ENCODE results near the gene LMAN2. TPM values are rescaled to one million over a fixed set of nuclear protein-coding genes. Genes with fewer than 3 reads are reported as not detected.
A peak's percentile ranks its signal among the peaks of the same experiment; 100 is the strongest.
"Not testable (repeated sequence)": the region's sequence is repeated elsewhere in the genome, so short reads cannot be mapped to it uniquely, and the experiment has no call there.

Gene LMAN2
- total RNA-seq, 1 donor from 2014 or later, result 155 TPM

DNA sequence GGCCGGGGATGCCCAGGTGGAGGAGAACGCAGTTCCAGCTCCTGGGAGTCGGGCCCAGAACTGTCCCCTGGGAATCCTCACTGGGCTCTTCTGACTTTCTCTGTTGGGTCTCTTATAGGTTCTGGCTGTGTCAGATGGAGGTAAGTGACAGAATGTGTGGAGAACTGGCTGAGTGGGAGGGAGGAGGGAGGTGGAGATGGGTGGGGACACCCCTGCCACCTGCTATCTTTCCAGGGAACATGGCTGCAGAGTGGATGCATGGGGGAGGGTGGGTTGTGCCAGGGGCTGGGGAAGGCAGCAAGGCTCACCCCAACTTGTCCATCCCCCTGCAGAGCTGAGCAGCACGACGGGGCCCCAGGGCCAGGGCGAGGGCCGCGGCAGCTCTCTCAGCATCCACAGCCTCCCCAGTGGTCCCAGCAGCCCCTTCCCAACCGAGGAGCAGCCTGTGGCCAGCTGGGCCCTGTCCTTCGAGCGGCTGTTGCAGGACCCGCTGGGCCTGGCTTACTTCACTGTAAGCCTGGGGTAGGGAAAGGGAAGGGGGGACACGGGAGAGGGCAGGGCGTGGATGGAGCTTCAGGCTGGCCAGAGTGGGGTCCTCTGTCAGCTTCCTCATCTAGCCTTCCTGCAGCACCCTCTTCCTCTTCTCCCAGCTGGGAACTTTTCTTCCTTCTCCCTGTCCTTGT, 14.5 kb upstream of the LMAN2 start:
- no peak for DNase-seq (ENCODE audit: low read depth)

DNA sequence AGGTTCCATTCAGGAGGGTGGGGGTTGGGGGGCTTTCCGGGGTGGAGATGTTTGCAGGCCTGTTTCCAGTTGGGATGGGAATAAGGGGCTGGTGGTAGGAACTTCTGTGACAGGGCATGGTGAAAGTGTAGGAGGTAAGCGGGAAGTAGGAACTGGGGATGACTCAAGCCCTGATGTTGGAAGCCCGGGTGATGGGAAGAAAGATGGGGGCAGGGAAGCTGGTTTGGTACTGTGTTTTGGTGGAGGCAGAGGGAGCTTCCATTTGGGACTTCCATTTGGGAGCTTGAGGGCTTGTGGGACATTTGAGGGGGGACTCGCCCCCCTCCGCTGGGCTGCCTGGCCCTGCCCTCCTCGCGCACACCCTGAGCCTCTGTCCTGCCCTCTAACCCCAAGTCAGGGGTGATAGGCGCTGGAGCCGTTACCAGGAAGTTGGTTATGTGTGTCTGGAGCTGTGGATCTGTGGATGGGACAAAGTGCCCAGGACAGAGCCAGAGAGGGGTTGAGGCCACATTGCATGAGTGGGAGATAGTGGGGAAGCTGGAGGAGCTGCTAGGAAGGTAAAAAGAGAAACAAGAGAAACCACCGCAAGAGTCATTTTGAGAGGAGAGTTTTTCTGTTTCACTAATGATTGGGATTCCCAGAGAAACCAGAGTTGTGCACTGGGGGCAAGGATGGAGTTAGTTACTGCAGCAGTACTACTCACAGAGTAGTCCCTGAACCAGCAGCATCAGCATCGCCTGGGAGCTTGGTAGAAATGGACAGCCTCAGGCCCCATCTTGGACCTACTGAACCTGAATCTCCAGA, 12.9 kb upstream of the LMAN2 start:
- DNase-seq (ENCODE audit: low read depth), result no peak

DNA sequence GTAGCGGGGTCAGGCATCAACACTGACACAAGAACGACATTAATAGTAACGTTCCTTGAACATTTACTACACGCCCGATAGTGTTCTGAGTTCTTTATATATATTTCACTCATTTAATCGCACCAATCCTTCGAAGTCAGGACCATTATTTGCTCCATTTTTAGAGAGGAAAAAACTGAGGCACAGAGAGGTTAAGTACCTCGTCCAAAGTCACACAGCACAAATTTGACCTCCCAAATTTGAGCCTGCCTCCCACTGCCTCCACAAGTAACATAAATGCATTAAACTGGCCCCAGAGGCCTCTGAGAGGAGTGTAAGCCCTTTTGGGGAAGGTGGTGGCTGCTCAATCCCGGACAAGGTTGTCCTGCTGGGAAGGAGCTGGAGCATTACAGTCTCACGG, 12.1 kb upstream of the LMAN2 start:
- no peak for DNase-seq (ENCODE audit: low read depth)

DNA sequence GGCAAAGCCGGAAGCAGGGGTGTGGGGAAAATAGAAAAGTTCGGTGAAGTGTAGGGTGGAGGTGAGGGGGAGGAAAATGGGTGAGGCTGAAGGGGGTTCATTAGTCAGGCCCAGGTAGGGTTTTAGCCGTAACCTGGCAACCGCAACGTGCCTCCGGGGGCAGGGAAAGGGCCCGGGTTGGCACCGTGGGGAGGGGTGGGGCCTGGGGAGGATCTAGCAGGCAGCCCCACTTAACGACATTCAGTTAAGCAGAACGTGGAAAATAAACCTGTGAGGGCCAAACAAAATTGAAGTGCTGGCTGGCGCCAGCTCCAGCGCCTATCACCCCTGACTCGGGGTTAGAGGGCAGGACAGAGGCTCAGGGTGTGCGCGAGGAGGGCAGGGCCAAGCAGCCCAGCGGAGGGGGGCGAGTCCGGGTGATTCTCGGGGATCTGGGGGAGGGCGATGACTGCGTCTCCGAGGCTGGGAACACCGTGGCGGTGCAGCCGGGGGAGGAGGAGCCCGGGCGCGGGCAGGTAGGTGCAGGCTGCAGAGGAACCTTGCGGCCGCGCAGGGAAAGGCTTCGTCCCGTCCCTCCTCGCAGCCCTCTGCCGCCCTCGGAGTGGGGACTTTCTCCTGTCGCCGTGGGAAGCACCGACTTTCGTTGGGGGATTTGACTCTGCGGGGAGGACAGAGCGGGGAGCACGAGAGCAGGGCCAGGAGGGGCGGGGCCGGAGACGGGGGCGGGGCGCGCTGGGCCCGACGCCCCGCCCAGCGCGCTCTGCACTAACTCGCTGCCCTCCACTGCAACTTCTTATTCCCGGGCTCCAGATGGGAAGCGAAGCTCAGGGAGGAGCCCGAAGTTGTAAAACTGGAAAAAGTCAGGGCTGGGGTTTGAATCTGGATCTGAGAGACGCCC, 11.4 kb upstream of the LMAN2 start:
- DNase-seq (ENCODE audit: low read depth), result peak; percentile 14

DNA sequence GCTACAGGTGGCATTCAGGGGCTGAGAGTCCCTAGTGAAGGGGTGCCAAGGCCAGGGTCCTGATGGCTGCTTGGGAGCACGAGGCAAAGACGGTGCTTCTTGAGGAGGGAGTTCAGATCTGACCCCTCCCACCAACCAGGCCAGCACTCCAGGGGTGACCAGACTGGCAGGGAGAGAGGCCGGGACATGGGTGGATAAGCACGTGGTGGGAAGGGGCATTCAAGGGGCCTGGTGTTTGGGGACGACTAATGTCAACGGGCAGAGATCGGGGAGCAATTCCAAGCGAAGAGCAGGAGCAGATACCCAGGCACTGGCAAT, 10.8 kb upstream of the LMAN2 start:
- no peak for DNase-seq (ENCODE audit: low read depth)

DNA sequence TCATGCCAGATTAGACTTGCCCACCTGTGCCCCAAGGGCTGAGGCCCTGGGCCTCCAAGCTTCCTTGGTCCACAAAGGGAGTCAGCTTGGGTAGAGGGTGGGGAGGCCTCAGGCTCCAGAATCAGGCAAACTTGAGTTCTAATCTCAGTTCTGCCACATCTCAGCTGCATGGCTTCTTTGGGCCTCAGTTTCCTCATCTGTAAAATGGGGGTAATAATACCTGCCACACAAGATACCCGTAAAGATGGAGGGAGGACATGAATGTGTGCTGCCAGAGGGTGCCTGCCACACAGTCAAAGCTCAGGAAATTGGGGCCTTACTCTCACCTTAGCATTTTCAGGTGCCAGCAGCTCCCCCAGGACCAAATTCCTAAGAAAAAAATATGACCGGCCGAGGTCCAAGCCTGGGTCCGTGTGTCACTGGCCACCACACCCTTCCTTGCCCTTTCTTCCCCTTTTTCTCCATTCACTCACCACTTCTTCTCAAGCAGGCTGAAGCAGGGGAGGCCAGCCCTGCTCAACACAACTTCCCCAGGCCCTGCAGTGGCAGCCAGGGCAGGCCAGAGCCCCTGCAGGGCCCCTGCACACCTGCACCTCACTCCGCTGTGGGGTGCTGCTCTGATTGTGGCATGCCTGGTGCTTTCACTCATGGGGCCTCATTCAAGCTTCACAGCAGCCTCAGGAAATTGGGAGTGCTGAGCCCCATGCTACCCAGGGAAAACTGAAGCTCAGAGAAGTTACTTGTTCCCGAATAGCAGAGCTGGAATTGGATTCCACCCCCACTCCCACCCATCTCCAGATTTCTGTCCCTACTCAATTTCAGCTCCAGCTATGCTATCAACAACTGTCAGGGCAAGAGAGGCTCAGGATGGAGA, 10.2 kb upstream of the LMAN2 start:
- no peak for DNase-seq (ENCODE audit: low read depth)

DNA sequence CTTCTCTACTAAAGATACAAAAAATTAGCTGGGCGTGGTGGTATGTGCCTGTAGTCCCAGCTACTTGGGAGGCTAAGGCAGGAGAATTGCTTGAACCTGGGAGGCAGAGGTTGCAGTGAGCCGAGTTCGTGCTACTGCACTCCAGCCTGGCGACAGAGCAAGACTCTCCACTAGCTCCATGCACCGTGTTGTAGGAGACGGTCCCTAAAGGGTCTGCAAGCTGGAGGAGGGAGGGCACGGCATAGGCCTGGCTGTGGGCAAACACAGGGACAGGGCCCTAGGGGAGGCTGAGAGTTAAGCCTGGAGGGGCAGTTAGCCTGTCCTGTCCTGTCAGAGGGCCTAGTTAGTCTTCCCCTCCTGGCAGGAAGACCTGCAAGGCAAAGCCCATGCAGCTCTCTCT, 9.3 kb upstream of the LMAN2 start:
- DNase-seq (ENCODE audit: low read depth), result not testable (repeated sequence)

DNA sequence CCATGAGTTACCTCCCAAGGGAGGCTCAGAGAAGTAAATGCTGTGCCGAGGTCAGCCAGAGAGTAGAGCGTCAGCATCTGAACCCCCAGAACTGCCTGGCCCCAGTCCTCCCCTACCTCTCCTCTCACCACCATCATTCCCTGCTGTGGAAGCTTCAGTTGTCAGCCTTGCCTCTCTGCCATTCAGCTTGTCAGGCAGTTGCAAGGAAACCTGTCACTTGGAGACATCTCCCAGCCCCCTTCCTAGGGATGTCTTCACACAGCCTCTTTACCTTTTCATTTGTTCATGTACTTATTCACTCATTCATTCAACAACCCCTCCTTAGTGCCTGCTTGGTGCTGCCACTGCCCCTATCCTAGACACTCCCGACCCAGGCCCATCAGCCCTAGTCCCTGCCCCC, 8.4 kb upstream of the LMAN2 start:
- DNase-seq (ENCODE audit: low read depth), result no peak

DNA sequence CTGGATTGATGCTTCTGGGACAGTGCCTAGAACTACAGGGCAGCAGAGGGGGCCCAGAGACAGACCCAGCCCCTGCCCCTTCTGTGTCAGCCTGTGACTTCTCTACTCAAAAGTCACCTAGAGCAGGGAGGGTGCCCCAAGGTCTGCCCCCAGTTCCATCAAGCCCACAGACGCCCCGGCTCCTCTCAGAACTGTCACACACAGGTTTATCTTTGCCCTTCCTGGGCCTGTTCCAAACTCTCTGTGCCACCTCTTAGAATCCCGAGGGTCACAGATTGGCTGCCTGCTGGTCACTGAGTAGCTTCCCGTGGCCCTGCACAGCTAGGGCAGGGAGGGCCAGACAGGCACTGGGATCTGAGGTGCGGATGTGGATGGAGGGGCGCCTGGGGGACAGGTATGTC, 8.0 kb upstream of the LMAN2 start:
- DNase-seq (ENCODE audit: low read depth), result no peak

DNA sequence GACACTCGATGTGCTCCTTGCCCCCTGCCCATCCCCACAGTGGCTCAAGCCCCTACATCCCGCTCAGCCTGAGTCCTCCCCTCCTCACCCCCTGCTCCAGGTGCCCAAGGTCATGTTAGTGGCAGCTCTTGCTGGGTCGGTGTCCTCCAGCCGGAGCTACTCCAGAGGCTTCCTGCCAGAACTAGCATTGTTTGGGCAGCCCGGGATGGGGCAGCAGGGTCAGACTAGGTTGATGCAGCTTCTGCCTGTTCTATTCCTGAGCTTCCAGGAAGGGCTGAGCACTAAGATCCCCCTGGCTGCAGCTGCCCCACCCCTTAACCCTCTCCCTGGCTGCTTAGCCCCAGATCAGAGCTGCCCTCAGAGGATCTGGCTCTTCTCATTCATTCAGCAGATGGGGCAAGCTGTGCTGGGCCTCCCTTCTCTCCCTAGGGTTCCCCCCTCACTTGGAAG, 6.9 kb upstream of the LMAN2 start:
- DNase-seq (ENCODE audit: low read depth), result no peak

DNA sequence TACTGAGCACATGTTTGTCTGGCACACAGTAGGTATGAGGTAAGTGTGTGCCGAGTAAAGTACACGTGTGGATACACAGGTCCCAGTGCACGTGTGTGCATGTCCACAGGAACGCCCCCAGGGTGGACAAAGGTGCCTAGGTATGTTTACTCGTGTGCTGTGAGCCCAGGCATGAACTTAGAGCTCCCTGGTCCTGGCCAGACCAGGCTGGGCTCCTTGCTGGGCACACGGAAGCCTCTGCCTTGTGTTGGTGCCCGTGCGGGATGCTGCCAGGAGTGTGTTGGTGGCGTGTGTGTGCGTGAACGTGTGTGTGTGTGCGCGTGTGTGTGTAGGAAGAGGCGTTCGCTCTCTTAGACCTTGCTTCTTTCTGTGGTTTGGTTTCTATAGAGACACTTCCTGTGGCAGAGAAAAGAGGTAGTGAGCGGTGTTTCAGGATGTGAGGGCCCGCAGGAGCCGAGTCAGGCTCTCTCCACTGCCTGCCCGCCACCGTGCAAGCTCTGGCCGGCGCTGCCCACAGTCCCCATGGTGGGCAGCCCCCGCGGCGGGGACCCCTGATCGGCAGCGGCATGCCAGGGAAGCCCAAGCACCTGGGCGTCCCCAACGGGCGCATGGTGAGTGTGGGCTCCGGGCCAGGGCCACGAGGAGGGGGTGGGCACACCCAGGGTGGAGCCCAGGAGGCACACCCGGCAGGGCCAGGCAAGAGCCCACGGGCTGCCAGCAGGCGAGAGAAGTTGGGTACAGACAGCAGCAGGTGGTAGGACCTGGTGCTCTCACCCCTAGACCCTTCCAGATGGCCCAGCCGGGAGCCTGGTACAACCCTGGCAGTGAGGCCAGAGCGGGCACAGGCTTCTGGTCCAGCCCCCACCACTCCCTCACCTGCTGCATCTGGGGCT, 6.2 kb upstream of the LMAN2 start, which contains the start of gene RGS14:
Gene RGS14, plus strand, starts transcription at position 466 of the 893 bp plus-strand sequence. Its CDS starts 101 bp downstream, at position 567.
- DNase-seq (ENCODE audit: low read depth), result peak; percentile 60

DNA sequence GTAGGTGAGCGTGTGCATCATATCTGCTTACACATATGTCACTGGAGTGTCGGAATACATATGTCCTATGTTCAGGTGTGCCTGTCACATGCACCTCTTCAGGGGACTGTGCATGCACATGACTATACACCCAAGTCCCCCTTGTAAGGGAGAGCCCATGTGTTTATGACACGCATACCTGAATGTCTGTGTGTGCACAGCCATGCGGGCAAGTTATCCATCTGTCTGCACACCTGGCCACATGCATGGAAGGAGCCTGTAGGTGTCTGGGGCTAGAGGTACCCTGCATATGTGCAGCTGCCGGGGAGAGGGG, 5.6 kb upstream of the LMAN2 start:
- no peak for DNase-seq (ENCODE audit: low read depth)

DNA sequence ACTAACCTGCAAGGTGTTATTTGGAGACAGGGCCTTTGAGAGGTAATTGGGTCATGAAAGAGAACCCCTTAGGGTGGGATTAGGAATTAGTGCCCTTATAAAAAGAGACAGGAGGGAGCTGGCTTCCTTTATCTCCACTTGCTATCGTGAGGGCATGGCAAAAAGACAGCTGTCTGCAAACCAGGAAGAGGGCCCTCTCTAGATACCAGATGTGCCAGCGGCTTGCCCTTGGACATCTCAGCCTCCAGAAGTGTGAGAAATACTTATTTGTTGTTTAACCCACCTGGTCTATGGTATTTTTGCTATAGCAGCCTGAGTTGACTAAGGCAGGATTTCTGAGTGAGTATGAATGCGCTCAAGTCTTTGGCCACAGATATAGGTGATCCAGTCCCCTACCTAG, 5.3 kb upstream of the LMAN2 start:
- no peak for DNase-seq (ENCODE audit: low read depth)

DNA sequence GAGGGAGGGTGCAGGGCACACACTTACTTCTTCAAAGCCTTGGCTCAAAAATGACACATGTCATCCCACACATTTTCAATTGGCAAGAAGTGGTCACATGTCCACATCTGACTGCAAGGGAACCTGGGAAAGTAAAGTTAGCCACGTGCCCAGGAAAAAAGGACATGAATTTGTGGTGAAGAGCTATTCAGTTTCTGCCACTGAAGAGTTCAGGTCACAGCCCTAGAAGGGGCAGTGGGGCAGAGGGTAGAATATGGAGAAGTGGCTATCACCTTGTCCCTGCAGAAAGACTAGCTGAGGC, 4.3 kb upstream of the LMAN2 start:
- DNase-seq (ENCODE audit: low read depth), result no peak

DNA sequence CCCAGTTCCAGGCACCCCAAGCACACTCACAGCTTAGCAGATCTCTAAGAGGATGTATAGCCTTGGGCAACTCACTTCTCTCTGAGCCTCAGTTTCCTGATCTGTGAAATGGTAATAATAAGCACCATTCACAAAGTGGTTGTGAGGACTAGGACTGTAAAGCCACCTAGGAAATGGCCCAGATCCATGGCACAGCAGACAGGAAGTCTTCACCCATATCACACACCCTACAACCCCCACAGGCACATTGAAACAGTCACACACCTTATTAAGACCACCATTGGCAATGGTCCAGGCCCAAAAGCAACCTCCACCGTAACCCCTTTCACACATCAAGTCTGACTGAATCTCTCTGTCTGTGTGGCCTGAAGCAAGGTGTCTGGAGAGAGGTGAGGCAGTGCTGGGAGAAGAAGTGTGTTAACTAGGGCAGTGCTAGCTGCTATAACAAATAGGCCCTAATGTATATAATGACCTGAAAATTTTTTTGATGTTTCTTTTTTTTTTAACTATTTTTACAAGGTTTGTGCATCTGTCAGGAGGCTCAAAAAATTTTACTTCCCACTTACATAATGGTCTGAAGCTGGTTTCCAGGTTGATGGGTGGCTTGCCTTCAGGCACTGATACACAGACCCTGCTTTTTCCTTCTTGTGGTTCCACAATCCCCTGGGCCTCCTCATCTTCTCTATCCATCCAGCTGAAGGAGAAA, 3.8 kb upstream of the LMAN2 start:
- no peak for DNase-seq (ENCODE audit: low read depth)

DNA sequence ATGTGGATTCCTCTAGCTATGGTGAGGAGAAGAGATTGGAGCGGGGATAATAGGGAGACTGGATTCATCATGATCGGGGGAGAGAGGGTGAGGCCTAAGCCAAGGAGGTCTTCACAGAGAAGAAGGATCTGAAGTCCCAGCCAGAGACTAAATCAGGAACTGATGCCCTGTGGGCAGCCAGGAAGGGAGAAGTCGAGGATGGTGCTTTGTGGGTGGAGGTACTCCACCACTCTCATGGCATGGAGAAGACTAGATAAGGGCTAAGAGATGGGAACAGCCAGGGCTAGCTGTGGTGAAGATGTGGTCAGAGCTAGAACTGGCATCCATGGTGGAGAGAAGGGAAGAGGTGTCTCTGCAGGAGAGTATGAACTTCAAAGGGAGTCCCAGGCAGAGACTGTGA, 3.2 kb upstream of the LMAN2 start:
- DNase-seq (ENCODE audit: low read depth), result no peak

DNA sequence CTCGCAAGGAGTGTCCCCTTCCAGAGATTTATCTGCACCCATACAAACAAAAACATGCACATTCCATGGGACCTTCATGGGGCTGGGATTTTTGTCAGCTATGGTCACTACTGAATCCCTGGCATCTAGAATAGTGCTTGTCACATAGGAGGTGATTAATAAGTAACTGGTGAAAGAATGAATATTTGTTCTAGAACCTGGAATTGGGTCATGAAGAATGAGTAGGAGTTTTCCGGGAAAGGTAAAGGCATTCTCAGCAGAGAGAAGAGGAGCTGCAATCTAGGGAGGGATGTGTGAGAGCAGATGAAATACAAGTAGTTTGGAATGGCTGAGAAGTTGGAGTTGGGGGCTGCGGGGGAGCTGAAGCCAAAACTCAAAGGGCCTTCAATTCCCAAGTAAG, 2.8 kb upstream of the LMAN2 start:
- no peak for DNase-seq (ENCODE audit: low read depth)

DNA sequence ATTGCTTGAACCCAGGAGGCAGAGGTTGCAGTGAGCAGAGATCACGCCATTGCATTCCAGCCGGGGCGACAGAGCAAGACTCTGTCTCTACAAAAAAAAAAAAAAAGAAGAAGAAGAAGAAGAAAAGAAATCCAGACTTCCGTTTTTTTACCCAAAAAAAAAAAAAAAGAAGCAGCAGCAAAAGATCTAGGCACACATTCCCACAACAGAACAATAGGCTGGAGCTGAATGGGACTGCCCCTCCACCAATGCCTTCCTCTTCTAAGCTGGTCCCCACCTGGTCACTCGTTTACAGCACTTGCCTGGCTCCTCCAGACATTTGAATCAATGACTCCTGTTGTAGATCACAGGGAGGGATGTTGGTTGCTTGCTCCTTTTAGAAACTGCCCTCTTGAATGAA, 1.6 kb upstream of the LMAN2 start:
- no peak for DNase-seq (ENCODE audit: low read depth)

DNA sequence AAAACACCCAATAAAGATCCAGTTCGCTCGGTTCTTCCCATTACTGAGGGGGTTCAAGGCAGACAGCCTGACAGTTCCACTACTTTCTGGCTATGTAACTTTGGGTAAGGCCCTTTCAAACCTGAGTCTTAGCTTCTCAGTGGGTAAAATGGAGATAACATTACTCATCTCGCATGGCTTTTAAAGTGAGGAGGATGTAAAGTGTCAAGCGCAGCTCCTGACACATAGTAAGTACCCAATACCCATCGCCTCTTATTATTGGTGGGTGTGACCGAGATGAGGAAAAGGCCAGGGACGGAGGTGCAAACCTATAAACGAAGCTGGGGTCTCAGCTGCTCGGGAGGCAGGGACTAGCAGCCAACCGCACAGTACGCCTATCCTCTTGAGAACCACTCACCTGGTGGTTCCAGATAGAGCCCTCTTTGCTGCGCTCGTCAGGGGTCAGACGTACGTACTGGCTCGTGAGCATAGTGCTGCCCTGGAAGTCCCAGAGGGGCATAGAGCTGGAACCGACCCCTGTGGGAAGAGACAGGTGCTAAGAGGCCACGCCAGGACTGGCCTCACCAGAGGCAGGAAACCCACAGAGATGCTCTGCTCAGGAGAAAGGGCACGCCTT, 584 bp downstream of the LMAN2 start:
- DNase-seq (ENCODE audit: low read depth), result no peak

All from myocyte (in vitro differentiated cells).